ENCODE measurements around the gene MAPKAP1. TPM values are rescaled to one million over a fixed set of nuclear protein-coding genes. Genes with fewer than 3 reads are reported as not detected.

The MAPKAP1 gene
- total RNA-seq, 1 donor from 2014 or later: 56.6 TPM

DNA sequence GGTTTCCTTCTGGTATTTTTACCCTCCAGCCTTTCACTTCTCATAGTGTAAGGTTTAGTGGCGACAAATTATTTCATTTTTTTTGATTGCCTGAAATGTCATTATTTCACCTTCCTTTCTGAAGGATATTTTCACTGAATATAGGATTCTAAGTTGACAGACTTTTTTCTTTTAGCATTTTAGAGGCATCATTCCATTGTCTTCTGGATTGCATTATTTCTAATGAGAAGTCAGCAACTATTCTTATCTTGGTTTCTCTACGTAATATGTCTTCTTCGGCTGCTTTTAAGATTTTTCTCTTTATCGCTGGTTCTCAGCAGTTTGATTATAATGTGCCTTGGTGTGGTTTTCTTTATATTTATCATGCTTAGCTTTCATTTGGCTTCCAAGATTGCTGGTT lies 251.1 kb downstream of the MAPKAP1 start:
- Histone ChIP-seq H3K9me3 (ENCODE audit: low read depth) (no peaks in the 10 kb centered on the region), H3K4me3 (no peak overlapping the region), H3K79me2 (ENCODE audit: low read depth) (no peaks in the 10 kb centered on the region), H3K4me2 (no peak overlapping the region), H3K4me1 (peaks cover under 1% of the 10 kb centered on the region), H3K27ac (no peak overlapping the region), H3K27me3 (no peaks in the 10 kb centered on the region), H3K9ac (no peak overlapping the region), H2AFZ (replicated peaks) (no peak overlapping the region), H3F3A (ENCODE audit: low read depth) (no peaks in the 10 kb centered on the region), H4K20me1 (ENCODE audit: low read depth) (no peaks in the 10 kb centered on the region), H3K36me3 (peaks cover 6% of the 10 kb centered on the region)
- Mint-ChIP-seq H3K4me3 (no peak overlapping the region), H3K4me1 (peaks cover 10% of the 10 kb centered on the region), H3K27ac (no peak overlapping the region), H3K27me3 (ENCODE audit: insufficient read depth, low read depth) (peaks cover 5% of the 10 kb centered on the region), H3K9me3 (peaks cover 54% of the 10 kb centered on the region), H3K36me3 (peaks cover 54% of the 10 kb centered on the region)
- DNase-seq (ENCODE audit: low spot score): no peak
- TF ChIP-seq, protein P1, sequence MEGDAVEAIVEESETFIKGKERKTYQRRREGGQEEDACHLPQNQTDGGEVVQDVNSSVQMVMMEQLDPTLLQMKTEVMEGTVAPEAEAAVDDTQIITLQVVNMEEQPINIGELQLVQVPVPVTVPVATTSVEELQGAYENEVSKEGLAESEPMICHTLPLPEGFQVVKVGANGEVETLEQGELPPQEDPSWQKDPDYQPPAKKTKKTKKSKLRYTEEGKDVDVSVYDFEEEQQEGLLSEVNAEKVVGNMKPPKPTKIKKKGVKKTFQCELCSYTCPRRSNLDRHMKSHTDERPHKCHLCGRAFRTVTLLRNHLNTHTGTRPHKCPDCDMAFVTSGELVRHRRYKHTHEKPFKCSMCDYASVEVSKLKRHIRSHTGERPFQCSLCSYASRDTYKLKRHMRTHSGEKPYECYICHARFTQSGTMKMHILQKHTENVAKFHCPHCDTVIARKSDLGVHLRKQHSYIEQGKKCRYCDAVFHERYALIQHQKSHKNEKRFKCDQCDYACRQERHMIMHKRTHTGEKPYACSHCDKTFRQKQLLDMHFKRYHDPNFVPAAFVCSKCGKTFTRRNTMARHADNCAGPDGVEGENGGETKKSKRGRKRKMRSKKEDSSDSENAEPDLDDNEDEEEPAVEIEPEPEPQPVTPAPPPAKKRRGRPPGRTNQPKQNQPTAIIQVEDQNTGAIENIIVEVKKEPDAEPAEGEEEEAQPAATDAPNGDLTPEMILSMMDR (IDR thresholded peaks at IDR 0.05): no peak
- TF ChIP-seq EZH2 (IDR thresholded peaks at IDR 0.05) (no peak), EZH2phosphoT487 (IDR thresholded peaks at IDR 0.05) (no peak)

- Histone ChIP-seq H3K27me3 (no peaks in the 10 kb centered on the region), H3K4me1 (no peaks in the 10 kb centered on the region), H3K36me3 (peaks cover 4% of the 10 kb centered on the region), H3K9me3 (ENCODE audit: low read depth) (no peaks in the 10 kb centered on the region), H3K4me2 (no peak overlapping the region), H3K27ac (no peak overlapping the region), H3K79me2 (ENCODE audit: low read depth) (no peaks in the 10 kb centered on the region), H2AFZ (replicated peaks) (no peak overlapping the region), H4K20me1 (ENCODE audit: low read depth) (no peaks in the 10 kb centered on the region), H3K4me3 (no peak overlapping the region), H3F3A (ENCODE audit: low read depth) (no peaks in the 10 kb centered on the region), H3K9ac (no peak overlapping the region)
- Mint-ChIP-seq H3K36me3 (peaks cover 49% of the 10 kb centered on the region), H3K27me3 (ENCODE audit: insufficient read depth, low read depth) (peaks cover 2% of the 10 kb centered on the region), H3K27ac (no peak overlapping the region), H3K4me3 (no peak overlapping the region), H3K9me3 (peaks cover 49% of the 10 kb centered on the region), H3K4me1 (peaks cover 4% of the 10 kb centered on the region)
- no peak for DNase-seq (ENCODE audit: low spot score)
- TF ChIP-seq EZH2 (IDR thresholded peaks at IDR 0.05): no peak
- TF ChIP-seq, protein P1 (IDR thresholded peaks at IDR 0.05): no peak
- TF ChIP-seq EZH2phosphoT487 (IDR thresholded peaks at IDR 0.05): no peak
Observed at GRCh38 chr9:125455132-125455531, 251.9 kb downstream of the MAPKAP1 start.

DNA sequence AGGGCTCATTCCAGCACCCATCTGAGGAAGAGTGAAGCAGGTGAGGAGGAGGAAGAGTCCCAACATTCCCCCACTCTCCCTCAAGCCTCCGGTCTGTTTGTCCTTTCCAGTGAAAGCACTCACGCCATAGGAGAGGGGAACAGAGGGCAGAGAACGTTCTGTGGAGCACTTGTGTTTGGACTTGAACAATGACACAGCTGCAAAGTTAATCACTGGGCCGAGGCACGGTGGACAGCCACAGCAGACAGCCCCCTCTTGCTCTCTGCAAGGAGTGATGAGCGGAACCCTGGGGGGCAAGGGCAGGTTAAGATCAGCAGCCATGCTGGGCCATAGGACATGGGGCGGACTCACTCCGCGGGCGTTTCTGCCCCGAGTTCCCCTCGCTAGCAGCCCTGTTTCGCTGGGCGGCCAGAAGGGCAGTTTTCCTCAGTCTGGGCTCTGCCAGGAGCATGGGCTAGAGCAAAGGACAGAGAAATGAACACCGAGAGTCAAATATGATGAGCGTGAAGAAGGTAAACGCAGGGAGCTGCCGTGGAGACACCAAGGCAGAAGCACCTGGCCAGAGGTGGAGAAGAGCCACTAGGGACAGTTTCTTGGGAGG lies 259.7 kb downstream of the MAPKAP1 start:
- Histone ChIP-seq H3K4me2 (peak overlapping the region; percentile 50), H2AFZ (replicated peaks) (no peak overlapping the region), H3K36me3 (no peaks in the 10 kb centered on the region), H3K4me3 (no peak overlapping the region), H3F3A (ENCODE audit: low read depth) (peaks cover 14% of the 10 kb centered on the region), H3K27me3 (no peaks in the 10 kb centered on the region), H3K9me3 (ENCODE audit: low read depth) (no peaks in the 10 kb centered on the region), H3K27ac (no peak overlapping the region), H4K20me1 (ENCODE audit: low read depth) (peaks cover 13% of the 10 kb centered on the region), H3K4me1 (peaks cover 26% of the 10 kb centered on the region), H3K9ac (no peak overlapping the region), H3K79me2 (ENCODE audit: low read depth) (no peaks in the 10 kb centered on the region)
- H3K27ac Mint-ChIP-seq: peak overlapping the region; percentile 79
- H3K9me3 Mint-ChIP-seq: peaks cover 2% of the 10 kb centered on the region
- H3K4me1 Mint-ChIP-seq: peaks cover 64% of the 10 kb centered on the region
- no peak overlapping the region for H3K4me3 Mint-ChIP-seq
- H3K36me3 Mint-ChIP-seq: peaks cover 26% of the 10 kb centered on the region
- TF ChIP-seq EZH2 (IDR thresholded peaks at IDR 0.05) (no peak), EZH2phosphoT487 (IDR thresholded peaks at IDR 0.05) (no peak)
- TF ChIP-seq, protein P1 (IDR thresholded peaks at IDR 0.05): no peak
- DNase-seq (ENCODE audit: low spot score): no peak
- peaks cover 2% of the 10 kb centered on the region for H3K27me3 Mint-ChIP-seq (ENCODE audit: insufficient read depth, low read depth)
